A549 treated with Hydrocortisone at 1 μM for 4 hours (cell line): ENCODE data around the gene GOLGA5. TPM values are rescaled to one million over a fixed set of nuclear protein-coding genes. Genes with fewer than 3 reads are reported as not detected.

Source experiments
- total RNA-seq: library from RNA; stranded (reverse); fragments of 200-300 nt; extraction: Qiagen RNA extraction; gene quantifications from 5 replicates; pipeline ENCODE4 v1.2.3, GENCODE V29; 2022

Gene GOLGA5
- 20.3 to 31.4 TPM (median 27.3 TPM) in 5 replicates for total RNA-seq

DNA sequence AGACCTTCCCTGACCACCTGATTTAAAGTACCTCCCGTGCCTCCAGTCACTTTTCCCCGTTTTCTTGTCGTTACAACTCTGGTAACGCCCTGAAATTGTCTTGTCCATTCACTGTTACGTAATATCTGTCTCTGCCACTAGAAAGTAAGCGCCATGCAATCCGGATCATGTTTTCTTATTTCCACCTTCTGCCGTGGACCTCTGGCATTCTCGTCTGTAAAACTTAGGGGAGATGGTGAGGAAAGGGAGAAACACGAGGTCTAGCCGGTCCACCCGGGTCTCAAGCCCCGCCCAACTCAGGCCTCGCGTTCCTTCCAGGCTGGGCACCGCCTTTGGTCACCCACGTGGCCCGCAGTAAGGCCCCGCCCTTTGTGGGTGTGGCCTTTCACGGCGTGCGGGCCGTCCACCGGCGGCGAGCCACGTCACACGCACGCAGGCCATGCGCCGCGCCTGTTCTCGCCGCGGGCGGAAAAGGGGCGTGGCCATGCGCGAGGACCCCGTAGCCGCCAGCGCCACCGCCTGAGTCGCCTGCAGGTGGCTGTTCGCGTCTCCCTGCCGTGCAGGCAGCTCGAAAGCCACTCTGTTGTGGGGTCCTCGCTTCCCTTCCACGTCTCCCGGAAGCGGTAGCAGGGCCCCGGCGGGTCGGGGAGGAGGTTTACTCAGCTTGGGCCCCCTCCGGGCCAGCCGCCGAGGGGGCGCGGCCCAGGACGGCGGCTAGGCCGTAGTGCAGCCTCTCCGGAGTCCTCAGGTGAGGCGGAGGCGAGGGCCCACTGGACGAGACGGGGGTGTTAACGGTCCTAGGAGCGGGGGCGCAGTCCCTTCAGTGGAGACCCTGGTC is at the start of gene GOLGA5:
Gene GOLGA5, plus strand, starts transcription at position 597 of the 838 bp plus-strand sequence. CDS start 3,133 bp downstream, outside the sequence.

GRCh38 chr14:92748259-92749016 is 45.7 kb upstream of the GOLGA5 start, which contains the start of gene LGMN:
Gene LGMN, minus strand, starts transcription at chr14:92748627. Its CDS starts 15,841 bp downstream, at chr14:92732786.

Other genes starting within 250 kb of the GOLGA5 start
- 54.2 to 60.0 TPM (median 57.2 TPM) in 5 replicates for gene LGMN, start 45.7 kb upstream of the GOLGA5 start, total RNA-seq
- 1.3 to 1.7 TPM (median 1.5 TPM) in 5 replicates for gene CHGA, start 128.8 kb downstream of the GOLGA5 start, total RNA-seq